HepG2 (cell line): ENCODE results near the gene SUV39H2. TPM values are rescaled to one million over a fixed set of nuclear protein-coding genes. Genes with fewer than 3 reads are reported as not detected.
A peak's percentile ranks its signal among the peaks of the same experiment; 100 is the strongest.

ENCODE experiments used
- ATAC-seq: fragments of 200-7000 bp; cut with Tn5 transposase; 3 replicates; pipeline ENCODE4 v1.9.1; 2020; ENCODE audit warnings: mild to moderate bottlenecking, moderate library complexity
- BruUV-seq: library from RNA; stranded (reverse); fragments of 400-500 nt; replicated peaks from 2 replicates; lab custom pipeline; 2021; lab: Mats Ljungman, UMichigan
- CTCF ChIA-PET: fragments of 300-600 bp; formaldehyde crosslinking; extraction: SDS; loops from one replicate; lab custom pipeline; 2021; ENCODE audit warnings: low total read pairs, inconsistent platforms, low intra/inter-chr PET ratio; lab: Yijun Ruan, JAX
- POLR2A ChIA-PET: fragments of 350-600 bp; sonication (Branson Sonifier 250); formaldehyde crosslinking; loops from one replicate; lab custom pipeline; 2020; ENCODE audit warnings: antibody characterized with exemption, inconsistent platforms; lab: Yijun Ruan, JAX
- DNase-seq: peaks from one replicate; pipeline ENCODE4 v3.0.0-alpha.2; 2015; ENCODE audit warnings: low spot score
- FAIRE-seq: peaks from 3 replicates; lab custom pipeline; 2011; peaks lifted over from hg19 to GRCh38; lab: Jason Lieb, UNC
- H2AFZ ChIP-seq: one replicate; pipeline ENCODE4 v1.6.1; 2011; ENCODE audit warnings: low read length, inconsistent platforms
- H3K27ac ChIP-seq: fragments of 300-600 bp; 3 replicates; pipeline ENCODE4 v1.8.0; 2011; ENCODE audit warnings: mixed run types, mild to moderate bottlenecking, mixed read lengths, low read length, inconsistent platforms; ENCODE audit not compliant: insufficient read depth; ENCODE audit errors: extremely low read length
- H3K27me3 ChIP-seq, 2 experiments: fragments of 200-600 bp in 1 of 2; 2 replicates in 1 of 2; 3 replicates in 1 of 2; pipeline versions ENCODE4 v1.6.0 to v1.8.0; 2011; ENCODE audit warnings: low read length in 2 of 2, mild to moderate bottlenecking in 2 of 2, moderate library complexity in 2 of 2, inconsistent platforms in 1 of 2; ENCODE audit not compliant: insufficient read depth in 2 of 2, control insufficient read depth in 1 of 2
- H3K36me3 ChIP-seq, 2 experiments: fragments of 200-600 bp in 1 of 2; replicated peaks in 1 of 2; 2 replicates in 1 of 2; 3 replicates in 1 of 2; pipeline versions ENCODE4 v1.5.1 to v1.8.0; 2011; ENCODE audit warnings: low read length in 2 of 2, inconsistent platforms in 1 of 2; ENCODE audit not compliant: insufficient read depth in 2 of 2, control insufficient read depth in 1 of 2
- H3K4me1 ChIP-seq: 2 replicates; pipeline ENCODE4 v1.5.1; 2012; ENCODE audit warnings: low read length, inconsistent platforms; ENCODE audit not compliant: insufficient read depth
- H3K4me2 ChIP-seq: 2 replicates; pipeline ENCODE4 v1.6.0; 2011; ENCODE audit warnings: low read depth, low read length, inconsistent platforms
- H3K4me3 ChIP-seq, 3 experiments: fragments of 200-600 bp in 1 of 3; sonication (generic), shearing (Covaris generic) in 1 of 3; replicated peaks in 1 of 3; 2 replicates each; pipeline ENCODE4 v1.5.1; 2011 to 2016; ENCODE audit warnings: low read length in 3 of 3, inconsistent platforms in 2 of 3, low read depth in 2 of 3, mild to moderate bottlenecking in 2 of 3, control low read depth in 1 of 3, mixed read lengths in 1 of 3; ENCODE audit not compliant: insufficient read depth in 1 of 3
- H3K79me2 ChIP-seq: one replicate; pipeline ENCODE4 v1.6.1; 2011; ENCODE audit warnings: low read length, inconsistent platforms; ENCODE audit not compliant: insufficient read depth
- H3K9ac ChIP-seq: 2 replicates; pipeline ENCODE4 v1.6.0; 2011; ENCODE audit warnings: mild to moderate bottlenecking, low read depth, low read length, inconsistent platforms; ENCODE audit not compliant: insufficient read depth
- H3K9me3 ChIP-seq: 2 replicates; pipeline ENCODE4 v1.5.1; 2012; ENCODE audit warnings: mild to moderate bottlenecking, low read length
- H4K20me1 ChIP-seq: 2 replicates; pipeline ENCODE4 v1.6.0; 2011; ENCODE audit warnings: inconsistent platforms, mild to moderate bottlenecking, low read length, moderate library complexity; ENCODE audit not compliant: insufficient read depth
- ATF3 ChIP-seq: sonication (generic); formaldehyde crosslinking; IDR thresholded peaks from 2 replicates; pipeline ENCODE4 v1.4.0; 2020; ENCODE audit warnings: missing genetic modification reagents
- CBX2 ChIP-seq, 2 experiments: fragments of 200-600 bp in 1 of 2; sonication (generic); formaldehyde crosslinking in 1 of 2; IDR thresholded peaks; 2 replicates each; pipeline versions ENCODE4 v1.7.0 to v1.8.1; 2018 to 2022; ENCODE audit warnings: low read depth in 2 of 2, low read length in 1 of 2, mild to moderate bottlenecking in 1 of 2, missing genetic modification reagents in 1 of 2
- KLF9 ChIP-seq: IDR thresholded peaks from 2 replicates; pipeline ENCODE4 v1.6.1; 2016; ENCODE audit warnings: low read depth
- MTA1 ChIP-seq: sonication (generic); formaldehyde crosslinking; IDR thresholded peaks from 2 replicates; pipeline ENCODE4 v1.4.0; 2020; ENCODE audit warnings: missing genetic modification reagents, mild to moderate bottlenecking, borderline replicate concordance
- NCOA1 ChIP-seq: sonication (generic); formaldehyde crosslinking; IDR thresholded peaks from 2 replicates; pipeline ENCODE4 v1.9.0; 2021; ENCODE audit warnings: missing genetic modification reagents
- NR2F2 ChIP-seq: IDR thresholded peaks from 2 replicates; pipeline ENCODE4 v1.6.1; 2012; ENCODE audit warnings: low read depth, inconsistent platforms, borderline replicate concordance
- POLR2A ChIP-seq, 2 experiments: IDR thresholded peaks; 2 replicates each; pipeline ENCODE4 v1.6.1; 2011; ENCODE audit warnings: low read depth in 2 of 2, low read length in 2 of 2, mild to moderate bottlenecking in 1 of 2, moderate library complexity in 1 of 2; ENCODE audit not compliant: insufficient read depth in 1 of 2
- TEAD3 ChIP-seq: optimal IDR thresholded peaks from 2 replicates; pipeline ENCODE3; 2016; ENCODE audit warnings: borderline replicate concordance
- TRAFD1 ChIP-seq: sonication (generic); formaldehyde crosslinking; IDR thresholded peaks from 2 replicates; pipeline ENCODE4 v1.5.1; 2020; ENCODE audit warnings: missing genetic modification reagents, mild to moderate bottlenecking, borderline replicate concordance
- ZNF251 ChIP-seq: sonication (generic); formaldehyde crosslinking; IDR thresholded peaks from 2 replicates; pipeline ENCODE4 v1.9.0; 2021; ENCODE audit warnings: mild to moderate bottlenecking, missing genetic modification reagents
- ZNF44 ChIP-seq: sonication (generic); formaldehyde crosslinking; IDR thresholded peaks from 2 replicates; pipeline ENCODE4 v1.5.1; 2020; ENCODE audit warnings: mild to moderate bottlenecking, missing genetic modification reagents
- ZNF691 ChIP-seq: sonication (generic); formaldehyde crosslinking; IDR thresholded peaks from 2 replicates; pipeline ENCODE4 v1.4.0; 2020; ENCODE audit warnings: missing genetic modification reagents, low read depth, mild to moderate bottlenecking, borderline replicate concordance
- ZNF83 ChIP-seq: sonication (generic); formaldehyde crosslinking; IDR thresholded peaks from 2 replicates; pipeline ENCODE4 v1.4.0; 2020; ENCODE audit warnings: missing genetic modification reagents, mild to moderate bottlenecking, borderline replicate concordance
- ZSCAN5A ChIP-seq: sonication (generic); formaldehyde crosslinking; IDR thresholded peaks from 2 replicates; pipeline ENCODE4 v1.8.0; 2022; ENCODE audit warnings: mild to moderate bottlenecking, missing genetic modification reagents, borderline replicate concordance
- WGBS: methylation state at CpG from one replicate; pipeline ENCODE4 v1.1.6; 2017; ENCODE audit warnings: low lambda C conversion rate; 5-methylcytosine and 5-hydroxymethylcytosine counted together
- in situ Hi-C: cut with HindIII; loops from 2 replicates; pipeline ENCODE4 v1.10.0; 2017; ENCODE audit warnings: low pct_unique_long_range_greater_than_20kb; ENCODE audit not compliant: extremely low pct_ligation_motif_present
- intact Hi-C: fragments of 100-400 bp; cut with micrococcal nuclease; formaldehyde crosslinking; loops from one replicate; pipeline ENCODE4 v1.10.0; 2022; ENCODE audit not compliant: unreplicated experiment
- polyA plus RNA-seq, 8 experiments: library from polyadenylated mRNA; depleted of rRNA in 3 of 8; stranded (reverse) in 7 of 8; unstranded in 1 of 8; fragments of >200 nt; fragmentation: Illumina TruSeq in 4 of 8; extraction: Trizol in 4 of 8; gene quantifications; 2 replicates each; pipeline versions ENCODE4 v1.2.1 to v1.2.3, GENCODE V29; 2011 to 2016; ENCODE audit warnings: low read depth in 4 of 8, missing spikeins in 1 of 8, mixed read lengths in 1 of 8; ENCODE audit not compliant: insufficient read depth in 1 of 8
- total RNA-seq, 5 experiments: library from RNA; depleted of rRNA; stranded (reverse); fragments of >200 nt; fragmentation: Illumina TruSeq; extraction: Trizol; gene quantifications; 2 replicates each; pipeline ENCODE4 v1.2.3, GENCODE V29; 2016; ENCODE audit warnings: low read depth in 1 of 5
- TF ChIP-seq, protein P1 (sequence below): sonication (generic); IDR thresholded peaks from 2 replicates; pipeline ENCODE4 v1.6.1; 2016; ENCODE audit warnings: low read depth, borderline replicate concordance

The SUV39H2 gene
- total and polyA plus RNA-seq, 2 of the 13 experiments (the other 11 are each of a cell fraction or from before 2014, with no cell fraction given): 9.0 to 44.3 TPM

DNA sequence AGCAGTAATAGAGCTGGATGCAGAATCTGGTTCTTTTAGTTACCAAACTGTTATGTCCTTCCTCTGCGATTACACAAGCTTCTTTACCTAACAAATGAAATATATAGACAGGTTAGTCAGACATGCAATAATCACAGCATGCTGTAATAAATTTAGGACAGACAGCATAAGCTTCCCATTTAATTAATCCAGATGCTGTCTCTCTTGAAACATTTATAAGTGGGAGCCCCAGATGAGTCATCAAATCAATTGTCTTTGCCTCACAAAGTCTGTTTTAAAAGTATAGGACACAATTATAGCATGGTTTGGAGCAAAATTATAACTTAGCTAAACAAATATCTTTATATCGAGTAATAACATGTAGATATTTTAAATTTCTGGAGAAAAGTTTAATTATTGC, 42.5 kb upstream of the SUV39H2 start (continued):
- TF ChIP-seq, protein P1, sequence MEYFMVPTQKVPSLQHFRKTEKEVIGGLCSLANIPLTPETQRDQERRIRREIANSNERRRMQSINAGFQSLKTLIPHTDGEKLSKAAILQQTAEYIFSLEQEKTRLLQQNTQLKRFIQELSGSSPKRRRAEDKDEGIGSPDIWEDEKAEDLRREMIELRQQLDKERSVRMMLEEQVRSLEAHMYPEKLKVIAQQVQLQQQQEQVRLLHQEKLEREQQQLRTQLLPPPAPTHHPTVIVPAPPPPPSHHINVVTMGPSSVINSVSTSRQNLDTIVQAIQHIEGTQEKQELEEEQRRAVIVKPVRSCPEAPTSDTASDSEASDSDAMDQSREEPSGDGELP: no peak
- TF ChIP-seq CBX2 (IDR thresholded peaks at IDR 0.05; ENCODE audit: low read depth, low read length): no peak
- no peak for TF ChIP-seq CBX2 (CRISPR knock-in tag; IDR thresholded peaks at IDR 0.05; ENCODE audit: low read depth)
- TF ChIP-seq ZNF83 (CRISPR knock-in tag): no peak
- TF ChIP-seq ZNF691 (CRISPR knock-in tag): no peak
- TF ChIP-seq ATF3 (CRISPR knock-in tag): no peak

DNA sequence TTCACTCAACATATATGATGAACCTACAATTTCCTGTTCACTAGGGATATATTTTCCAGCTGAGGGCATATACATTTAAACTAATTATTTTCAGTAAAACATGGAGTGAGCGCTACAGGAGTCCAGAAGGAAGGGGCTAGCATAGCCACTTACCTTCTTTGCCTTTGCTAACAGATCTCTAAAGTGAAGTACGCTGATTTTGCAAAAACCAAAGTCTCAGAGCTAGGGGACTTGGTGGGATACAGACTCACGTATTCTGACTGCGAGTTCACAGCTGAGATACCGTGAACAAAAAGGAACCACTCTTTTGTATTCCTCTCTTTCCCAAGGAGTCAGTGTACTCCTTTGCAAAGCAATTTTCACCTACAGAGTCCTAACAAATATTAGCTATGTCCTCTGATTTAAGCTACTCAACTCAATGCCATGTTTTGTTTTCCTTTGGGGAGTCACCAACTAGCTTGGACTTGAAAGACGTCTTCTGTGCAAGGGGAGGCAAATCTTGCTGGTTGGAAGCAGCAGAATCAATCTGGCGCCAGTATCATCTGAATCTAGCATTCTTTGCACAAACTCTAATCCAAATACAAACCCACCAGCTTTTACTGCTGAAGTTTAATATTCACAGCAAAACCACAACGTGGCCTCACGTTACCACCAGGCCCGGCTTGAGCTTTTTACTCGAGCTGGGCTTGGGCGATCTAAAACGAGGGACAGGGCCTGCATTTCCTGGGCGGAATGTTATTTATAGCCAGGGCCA, 41.5 kb upstream of the SUV39H2 start:
- Histone ChIP-seq H3K36me3 (peaks cover 5 to 15% of the 10 kb centered on the region in 2 experiments), H3K9me3 (no peaks in the 10 kb centered on the region), H3K4me1 (peaks cover 17% of the 10 kb centered on the region), H3K79me2 (peaks cover 25% of the 10 kb centered on the region), H3K4me3 (peak overlapping the region; percentile 65 to 93 (median 74)), H3K4me2 (peak overlapping the region; percentile 83), H2AFZ (peak overlapping the region; percentile 20), H3K9ac (peak overlapping the region; percentile 83), H4K20me1 (peaks cover 4% of the 10 kb centered on the region; the same call in 1 of the 2 replicates), H3K27me3 (no peaks in the 10 kb centered on the region; a peak in 1 of 5 replicates), H3K27ac (peak overlapping the region; percentile 81)
- DNase-seq (peak; percentile 6), ATAC-seq (no peak), FAIRE-seq (no peak)
- TSS peak; percentile 80 for BruUV-seq
- ChIA-PET CTCF (no interaction called here), POLR2A (interaction anchor here (0.7 to 3.7 kb wide), 15 partner anchors 8 to 653 kb away, joined by 3 to 54 read pairs (median 4); partner anchors contain the start of genes DCLRE1C, MEIG1 and SUV39H2)
- intact Hi-C loops (loop anchor here (5.0 to 10.0 kb wide), 4 partner anchors 118 to 340 kb away; partner anchors contain the start of genes DCLRE1C and MEIG1), in situ Hi-C loops (no loop called here)
- 19% methylated on average over 9 of the region's 14 CpGs for WGBS
- 0 out of 2 replicates have a peak, but pooled peaks have one; percentile 13 for TF ChIP-seq KLF9 (CRISPR knock-in tag)
- 0 out of 2 replicates have a peak, but pooled peaks have one; percentile 18 for TF ChIP-seq NCOA1 (CRISPR knock-in tag)
- no peak for TF ChIP-seq MTA1 (CRISPR knock-in tag)
- peak in 1 of 2 experiments; percentile 21; a peak in 1 of 4 replicates for TF ChIP-seq POLR2A (IDR thresholded peaks at IDR 0.05; ENCODE audit: insufficient read depth in 1 of 2, low read depth in 2 of 2, low read length in 2 of 2)
- TF ChIP-seq ZSCAN5A (CRISPR knock-in tag): no peak
- 0 out of 2 replicates have a peak, but pooled peaks have one; percentile 71 for TF ChIP-seq TRAFD1 (CRISPR knock-in tag)
- peak; percentile 23 for TF ChIP-seq TEAD3 (CRISPR knock-in tag)
- no peak for TF ChIP-seq ZNF251 (CRISPR knock-in tag)
- 0 out of 2 replicates have a peak, but pooled peaks have one; percentile 5 for TF ChIP-seq ZNF44 (CRISPR knock-in tag)
- 0 out of 2 replicates have a peak, but pooled peaks have one; percentile 1 for TF ChIP-seq NR2F2
